Calu3 (cell line): ENCODE data around the gene TBXA2R. TPM values are rescaled to one million over a fixed set of nuclear protein-coding genes. Genes with fewer than 3 reads are reported as not detected.

ENCODE experiments used
- BruUV-seq: library from RNA; stranded (reverse); fragments of 400-500 nt; replicated peaks from 2 replicates; lab custom pipeline; 2021; lab: Mats Ljungman, UMichigan
- CTCF ChIA-PET: fragments of 300-600 bp; sonication (Branson Sonifier 250); formaldehyde crosslinking; loops from one replicate; lab custom pipeline; 2022; ENCODE audit warnings: antibody characterized with exemption; lab: Charles Lee
- DNase-seq: peaks from one replicate; pipeline ENCODE4 v3.0.0; 2022
- H3K27ac Mint-ChIP-seq: one replicate; pipeline ENCODE4 v1.8.0; 2022; ENCODE audit warnings: mixed read lengths; ENCODE audit not compliant: unreplicated experiment
- H3K27me3 Mint-ChIP-seq: one replicate; pipeline ENCODE4 v1.8.0; 2022; ENCODE audit warnings: mixed read lengths; ENCODE audit not compliant: unreplicated experiment
- H3K36me3 Mint-ChIP-seq: one replicate; pipeline ENCODE4 v1.8.0; 2022; ENCODE audit warnings: mild to moderate bottlenecking, moderate library complexity, mixed read lengths; ENCODE audit not compliant: insufficient read depth, unreplicated experiment
- H3K4me1 Mint-ChIP-seq: one replicate; pipeline ENCODE4 v1.8.0; 2022; ENCODE audit warnings: mild to moderate bottlenecking, low read depth, mixed read lengths; ENCODE audit not compliant: unreplicated experiment
- H3K4me3 Mint-ChIP-seq: one replicate; pipeline ENCODE4 v1.8.0; 2022; ENCODE audit warnings: mild to moderate bottlenecking, low read depth, moderate library complexity, mixed read lengths; ENCODE audit not compliant: unreplicated experiment
- H3K9me3 Mint-ChIP-seq: one replicate; pipeline ENCODE4 v1.8.0; 2022; ENCODE audit warnings: low read depth, mixed read lengths; ENCODE audit not compliant: unreplicated experiment
- CTCF ChIP-seq: fragments of 200-600 bp; IDR thresholded peaks from one replicate; pipeline ENCODE4 v1.8.0; 2022; ENCODE audit warnings: antibody characterized with exemption; ENCODE audit not compliant: unreplicated experiment
- intact Hi-C: fragments of 100-400 bp; cut with micrococcal nuclease; formaldehyde crosslinking; loops from one replicate; pipeline ENCODE4 v1.10.0; 2022; ENCODE audit not compliant: unreplicated experiment
- total RNA-seq: library from RNA; stranded (reverse); gene quantifications from 2 replicates; pipeline ENCODE4 v1.2.3, GENCODE V29; 2022

The TBXA2R gene
- total RNA-seq, 1 experiment from 2014 or later: 0.24 TPM

GRCh38 chr19:3557461-3558248, 49.0 kb downstream of the TBXA2R start, which contains the start of gene MFSD12:
Gene MFSD12, minus strand, starts transcription at chr19:3557586. Its CDS starts 183 bp downstream, at chr19:3557403.
- peak within 1 kb of the TSS; percentile 96 for H3K27ac Mint-ChIP-seq
- H3K36me3 Mint-ChIP-seq: peaks cover 24% of the 10 kb centered on the region
- peak within 1 kb of the TSS; percentile 96 for H3K4me3 Mint-ChIP-seq
- H3K9me3 Mint-ChIP-seq: no peaks in the 10 kb centered on the region
- no peak for TF ChIP-seq CTCF
- intact Hi-C loops: no loop called here
- H3K27me3 Mint-ChIP-seq: no peaks in the 10 kb centered on the region
- BruUV-seq: TSS peak; percentile 79
- peaks cover 10% of the 10 kb centered on the region for H3K4me1 Mint-ChIP-seq
- CTCF ChIA-PET: interaction anchor here (0.7 to 1.6 kb wide), 2 partner anchors 12 to 30 kb away, joined by 3 read pairs; no protein-coding TSS in a partner anchor
- peak; percentile 92 for DNase-seq

GRCh38 chr19:3556978-3557460, 49.7 kb downstream of the TBXA2R start:
- no peaks in the 10 kb centered on the region for H3K9me3 Mint-ChIP-seq
- no TSS peak for BruUV-seq
- peaks cover 24% of the 10 kb centered on the region for H3K36me3 Mint-ChIP-seq
- no peaks in the 10 kb centered on the region for H3K27me3 Mint-ChIP-seq
- peak overlapping the region; percentile 96 for H3K27ac Mint-ChIP-seq
- H3K4me1 Mint-ChIP-seq: peaks cover 10% of the 10 kb centered on the region
- intact Hi-C loops: no loop called here
- no peak for TF ChIP-seq CTCF
- peak overlapping the region; percentile 96 for H3K4me3 Mint-ChIP-seq
- CTCF ChIA-PET: no interaction called here
- DNase-seq: peak; percentile 67

- CTCF ChIA-PET: no interaction called here
- H3K27ac Mint-ChIP-seq: peak overlapping the region; percentile 96
- H3K9me3 Mint-ChIP-seq: no peaks in the 10 kb centered on the region
- peaks cover 10% of the 10 kb centered on the region for H3K4me1 Mint-ChIP-seq
- peaks cover 24% of the 10 kb centered on the region for H3K36me3 Mint-ChIP-seq
- TF ChIP-seq CTCF: no peak
- no TSS peak for BruUV-seq
- DNase-seq: no peak
- H3K27me3 Mint-ChIP-seq: no peaks in the 10 kb centered on the region
- intact Hi-C loops: no loop called here
- peak overlapping the region; percentile 96 for H3K4me3 Mint-ChIP-seq
Observed at GRCh38 chr19:3556423-3556977, 50.2 kb downstream of the TBXA2R start.

- Mint-ChIP-seq H3K27ac (peak overlapping the region; percentile 96), H3K4me3 (peak overlapping the region; percentile 96), H3K27me3 (no peaks in the 10 kb centered on the region), H3K4me1 (peaks cover 10% of the 10 kb centered on the region), H3K9me3 (no peaks in the 10 kb centered on the region), H3K36me3 (peaks cover 27% of the 10 kb centered on the region)
- TF ChIP-seq CTCF: no peak
- DNase-seq: no peak
- BruUV-seq: no TSS peak
- CTCF ChIA-PET: no interaction called here
- intact Hi-C loops: no loop called here
Observed at GRCh38 chr19:3555653-3556422, 50.8 kb downstream of the TBXA2R start.
